ENCODE data around the gene HEATR5A.

- TF ChIP-seq GATA3 (IDR thresholded peaks at IDR 0.05; ENCODE audit: low read depth, low read length) (no peak), GATA2 (IDR thresholded peaks at IDR 0.05; ENCODE audit: low read depth, low read length) (no peak)
Observed at GRCh38 chr14:31440280-31440679, 19.9 kb upstream of the HEATR5A start.

Measured in SH-SY5Y (cell line).